IPS DF 6.9 (cell line): Measurements from ENCODE around the gene ADAMTS4.

Source experiments
- DNase-seq: peaks from one replicate; pipeline ENCODE4 v3.0.0-alpha.2; 2013; ENCODE audit warnings: low read depth, low spot score
- H3K27ac ChIP-seq: one replicate; pipeline ENCODE4 v1.5.1; 2013; ENCODE audit warnings: low read length, control low read depth
- H3K27me3 ChIP-seq: 2 replicates; pipeline ENCODE4 v1.6.1; 2013; ENCODE audit warnings: mild to moderate bottlenecking, low read length; ENCODE audit not compliant: control insufficient read depth, insufficient read depth
- H3K36me3 ChIP-seq: 2 replicates; pipeline ENCODE4 v1.6.1; 2013; ENCODE audit warnings: low read length; ENCODE audit not compliant: control insufficient read depth, insufficient read depth
- H3K4me1 ChIP-seq: 2 replicates; pipeline ENCODE4 v1.6.1; 2013; ENCODE audit warnings: low read length; ENCODE audit not compliant: control insufficient read depth, insufficient read depth
- H3K4me3 ChIP-seq: 2 replicates; pipeline ENCODE4 v1.5.1; 2013; ENCODE audit warnings: mild to moderate bottlenecking, low read length
- H3K9me3 ChIP-seq: 2 replicates; pipeline ENCODE4 v1.6.1; 2013; ENCODE audit warnings: low read length, inconsistent platforms; ENCODE audit not compliant: control insufficient read depth, insufficient read depth
- WGBS: extraction: QIAGEN DNeasy Blood & Tissue Kit; methylation state at CpG from one replicate; pipeline ENCODE4 v1.1.7; 2013; ENCODE audit warnings: mixed read lengths, missing lambda C conversion rate; ENCODE audit not compliant: insufficient read length, insufficient coverage; 5-methylcytosine and 5-hydroxymethylcytosine counted together

ADAMTS4 gene

DNA sequence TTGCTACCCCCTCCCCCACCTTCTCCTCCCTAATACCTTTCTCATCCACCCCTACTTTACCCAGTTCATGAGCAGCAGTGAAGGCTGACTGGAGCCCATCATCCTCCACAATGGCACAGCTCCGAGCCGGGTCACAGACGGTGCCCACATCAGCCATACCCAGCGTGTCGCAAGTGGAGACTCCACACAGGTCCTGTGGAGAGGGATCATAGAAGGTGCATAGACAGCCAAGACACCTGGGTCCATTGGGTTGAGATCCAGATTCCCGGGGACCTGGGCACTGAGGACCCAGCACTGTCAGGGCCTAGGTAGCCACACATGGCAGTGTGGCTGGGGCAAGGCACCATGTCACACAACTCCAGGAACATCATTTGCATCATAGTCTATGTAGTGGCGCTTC, 2.7 kb downstream of the ADAMTS4 start:
- Histone ChIP-seq H3K4me3 (no peak overlapping the region), H3K4me1 (peaks cover 19% of the 10 kb centered on the region), H3K9me3 (no peaks in the 10 kb centered on the region), H3K27ac (no peak overlapping the region), H3K27me3 (no peaks in the 10 kb centered on the region), H3K36me3 (peaks cover 21% of the 10 kb centered on the region; the same call in 1 of the 2 replicates)
- no peak for DNase-seq
- WGBS: no CpG with 5 or more reads among the region's 7 CpGs

- H3K9me3 ChIP-seq: no peaks in the 10 kb centered on the region
- no peak overlapping the region for H3K27ac ChIP-seq
- H3K27me3 ChIP-seq: no peaks in the 10 kb centered on the region
- H3K36me3 ChIP-seq: peaks cover 25% of the 10 kb centered on the region; the same call in 1 of the 2 replicates
- no peak overlapping the region for H3K4me3 ChIP-seq
- WGBS: no CpG with 5 or more reads among the region's 4 CpGs
- DNase-seq: no peak
- H3K4me1 ChIP-seq: peaks cover 11% of the 10 kb centered on the region
Observed at GRCh38 chr1:161195171-161195570, 3.7 kb downstream of the ADAMTS4 start.

DNA sequence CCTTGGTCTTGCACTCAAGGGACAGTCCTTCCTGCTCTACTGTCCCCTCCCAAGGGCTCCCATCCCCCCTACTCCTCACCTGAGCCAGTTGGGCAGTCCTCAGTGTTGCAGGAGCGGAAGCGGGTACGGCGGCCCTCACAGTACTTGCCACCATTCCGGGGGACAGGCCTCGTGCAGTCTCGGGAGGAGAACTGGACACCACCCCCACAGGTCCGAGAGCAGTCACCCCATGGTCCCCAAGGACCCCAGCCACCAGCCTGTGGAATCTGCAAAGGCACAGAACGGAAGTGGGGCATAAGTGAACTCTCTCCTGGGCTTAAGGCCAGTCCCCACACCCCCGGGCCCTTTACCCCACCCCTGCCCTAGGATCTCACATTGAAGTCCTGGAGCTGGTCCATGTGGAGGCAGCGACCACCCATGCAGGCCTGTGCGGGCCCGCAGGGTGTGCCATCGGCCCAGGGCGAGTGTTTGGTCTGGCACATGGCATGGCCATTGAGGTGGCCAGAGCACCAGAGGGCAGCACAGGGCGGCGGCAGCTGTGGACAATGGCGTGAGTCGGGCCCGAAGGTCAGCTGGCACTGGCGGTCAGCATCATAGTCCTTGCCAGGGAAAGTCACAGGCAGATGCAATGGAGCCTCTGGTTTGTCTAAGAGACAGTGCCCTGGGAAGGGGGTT, 5.2 kb downstream of the ADAMTS4 start:
- Histone ChIP-seq H3K4me1 (peaks cover 10% of the 10 kb centered on the region), H3K9me3 (no peaks in the 10 kb centered on the region), H3K27me3 (no peaks in the 10 kb centered on the region), H3K36me3 (peaks cover 25% of the 10 kb centered on the region; the same call in 1 of the 2 replicates), H3K27ac (no peak overlapping the region), H3K4me3 (no peak overlapping the region)
- WGBS: no CpG with 5 or more reads among the region's 21 CpGs
- DNase-seq: no peak

DNA sequence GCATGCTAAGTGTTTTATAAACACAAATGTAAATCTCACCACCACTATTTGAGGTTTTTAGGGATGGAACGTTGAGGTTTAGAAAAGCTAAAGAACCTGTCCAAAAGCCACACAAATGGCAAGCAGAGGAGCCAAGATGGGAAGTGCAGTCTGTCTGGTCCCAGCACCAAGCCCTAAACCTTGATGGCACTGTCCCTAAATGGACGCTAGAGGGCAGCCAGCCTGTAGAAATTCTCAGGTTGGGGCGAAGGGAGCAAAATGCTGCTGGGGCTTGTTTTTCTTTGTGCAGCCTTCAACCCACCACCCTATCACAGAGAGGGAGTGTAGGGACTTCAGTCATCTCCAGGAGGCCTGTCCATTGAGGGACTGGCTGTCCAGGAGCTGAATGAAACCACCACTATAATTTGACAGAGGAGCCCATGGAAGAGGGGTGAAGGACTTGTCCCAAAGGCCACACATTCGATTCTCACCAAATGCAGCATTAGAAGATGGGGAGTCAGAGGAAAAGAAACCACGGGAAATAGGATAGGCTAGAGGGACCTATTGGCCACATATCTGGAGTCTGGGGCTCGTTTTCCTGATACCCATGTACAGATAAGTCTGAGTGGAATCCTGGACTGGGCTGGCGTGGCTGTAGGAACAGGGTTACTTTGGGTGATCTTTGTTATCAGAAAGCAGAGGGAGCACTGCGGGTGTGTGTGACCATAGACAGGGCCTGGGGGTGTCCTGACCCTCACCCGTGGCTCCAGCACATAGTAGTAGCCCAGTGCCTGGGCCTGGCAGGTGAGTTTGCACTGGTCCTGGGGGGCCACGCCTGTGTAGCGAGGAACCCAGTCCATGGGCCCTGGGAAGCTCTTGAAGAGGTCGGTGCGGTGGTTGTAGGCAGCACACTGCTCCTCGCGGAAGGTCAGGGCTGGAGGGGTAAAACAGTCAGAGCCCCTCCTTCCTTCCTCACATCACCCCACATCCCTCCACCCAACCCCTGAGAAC, 6.1 kb downstream of the ADAMTS4 start:
- H3K4me3 ChIP-seq: no peak overlapping the region
- no peak overlapping the region for H3K27ac ChIP-seq
- H3K36me3 ChIP-seq: peaks cover 25% of the 10 kb centered on the region; the same call in 1 of the 2 replicates
- H3K9me3 ChIP-seq: no peaks in the 10 kb centered on the region
- H3K27me3 ChIP-seq: no peaks in the 10 kb centered on the region
- DNase-seq: no peak
- WGBS: no CpG with 5 or more reads among the region's 15 CpGs
- H3K4me1 ChIP-seq: peaks cover 8% of the 10 kb centered on the region

DNA sequence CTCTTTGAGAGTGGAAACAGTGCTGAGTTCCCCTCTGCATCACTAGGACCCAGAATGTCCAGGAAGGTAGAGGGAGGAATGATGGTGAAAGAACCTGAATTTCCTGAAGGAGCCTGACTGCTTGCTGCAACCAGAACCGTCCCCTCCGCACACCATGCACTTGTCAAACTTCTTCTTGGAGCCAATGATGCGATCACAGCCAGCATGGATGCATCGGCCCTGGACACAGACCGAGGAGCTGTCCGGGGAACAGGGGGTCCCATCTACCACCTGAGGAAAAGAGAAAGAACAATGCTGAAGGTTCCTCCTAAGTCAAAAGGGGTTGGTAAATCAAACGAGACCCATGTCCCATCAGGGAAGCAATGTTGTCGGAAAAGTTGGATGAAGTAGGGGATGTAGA, 6.9 kb downstream of the ADAMTS4 start:
- no peak overlapping the region for H3K27ac ChIP-seq
- no peak overlapping the region for H3K4me3 ChIP-seq
- peaks cover 25% of the 10 kb centered on the region; the same call in 1 of the 2 replicates for H3K36me3 ChIP-seq
- no peaks in the 10 kb centered on the region for H3K9me3 ChIP-seq
- WGBS: no CpG with 5 or more reads among the region's 8 CpGs
- DNase-seq: no peak
- H3K27me3 ChIP-seq: no peaks in the 10 kb centered on the region
- peaks cover 4% of the 10 kb centered on the region for H3K4me1 ChIP-seq

DNA sequence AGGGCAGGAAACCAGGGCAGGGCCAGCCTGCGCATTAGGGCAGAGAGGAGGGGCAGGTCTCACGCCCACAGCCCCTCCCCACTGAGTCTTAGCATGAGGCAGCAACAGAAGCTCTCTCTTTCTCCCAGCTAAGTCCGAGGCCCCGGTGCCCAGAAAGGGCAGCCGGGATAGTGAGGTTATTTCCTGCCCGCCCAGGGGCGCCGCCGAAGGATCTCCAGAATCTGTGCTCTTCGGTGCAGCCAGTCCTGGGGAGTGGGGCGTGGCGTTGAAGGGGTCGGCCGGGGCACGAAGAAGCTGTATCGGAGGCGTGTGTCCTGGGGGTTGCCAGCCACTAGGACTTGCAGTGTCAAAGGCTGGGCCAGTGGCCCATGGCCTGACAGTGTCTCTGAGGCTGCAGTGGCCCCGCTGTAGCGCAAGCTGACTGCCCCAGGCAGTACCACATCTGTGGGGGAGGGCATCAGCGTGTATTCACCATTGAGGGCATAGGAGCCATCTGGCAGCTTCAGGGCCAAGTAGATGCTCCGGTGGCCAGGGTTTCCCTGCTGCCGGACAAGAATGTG, 7.8 kb downstream of the ADAMTS4 start:
- Histone ChIP-seq H3K4me3 (no peak overlapping the region), H3K9me3 (no peaks in the 10 kb centered on the region), H3K36me3 (peaks cover 25% of the 10 kb centered on the region; the same call in 1 of the 2 replicates), H3K4me1 (no peaks in the 10 kb centered on the region), H3K27me3 (no peaks in the 10 kb centered on the region), H3K27ac (no peak overlapping the region)
- DNase-seq: no peak
- WGBS: no CpG with 5 or more reads among the region's 22 CpGs

DNA sequence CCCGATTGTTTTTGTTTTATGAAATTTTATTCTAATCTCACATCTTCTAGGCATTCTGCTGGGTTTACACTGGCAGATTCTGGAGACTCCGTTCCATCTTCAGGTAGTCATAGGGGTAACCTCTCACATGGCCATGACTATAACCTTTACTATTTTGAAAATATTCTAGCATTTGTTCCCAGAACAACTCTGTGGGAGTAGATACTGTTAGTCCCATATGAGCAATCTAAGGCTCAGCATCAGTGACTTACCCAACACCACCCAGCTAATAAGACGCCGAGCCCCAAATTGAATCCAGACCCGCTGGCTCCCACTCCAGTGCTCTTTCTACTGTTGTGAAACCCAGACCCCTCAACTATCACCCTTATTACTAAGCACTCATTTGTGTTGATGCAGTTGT, 9.8 kb downstream of the ADAMTS4 start:
- H3K27me3 ChIP-seq: no peaks in the 10 kb centered on the region
- H3K36me3 ChIP-seq: peaks cover 21% of the 10 kb centered on the region; the same call in 1 of the 2 replicates
- H3K4me1 ChIP-seq: no peaks in the 10 kb centered on the region
- WGBS: no CpG with 5 or more reads among the region's 5 CpGs
- no peak overlapping the region for H3K27ac ChIP-seq
- no peak for DNase-seq
- no peak overlapping the region for H3K4me3 ChIP-seq
- no peaks in the 10 kb centered on the region for H3K9me3 ChIP-seq

DNA sequence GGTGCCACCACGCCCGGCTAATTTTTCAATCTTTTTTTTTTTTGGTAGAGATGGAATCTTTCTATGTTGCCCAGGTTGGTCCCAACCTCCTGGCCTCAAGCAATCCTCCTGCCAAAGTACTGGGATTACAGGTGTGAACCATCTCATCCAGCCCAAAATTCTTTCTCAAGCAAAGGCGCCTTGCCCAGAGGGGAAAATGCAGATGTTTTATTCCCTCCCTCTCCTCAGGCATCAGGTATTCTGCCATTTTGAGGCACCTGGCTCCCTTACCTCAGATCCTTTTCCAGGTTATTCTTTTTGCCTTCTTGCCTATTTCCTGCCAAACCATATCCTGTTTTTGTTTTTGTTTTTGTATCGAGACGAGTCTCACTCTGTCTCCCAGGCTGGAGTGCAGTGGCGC, 10.5 kb downstream of the ADAMTS4 start:
- WGBS: no CpG with 5 or more reads among the region's 6 CpGs
- no peaks in the 10 kb centered on the region for H3K4me1 ChIP-seq
- H3K27me3 ChIP-seq: no peaks in the 10 kb centered on the region
- H3K36me3 ChIP-seq: peaks cover 16% of the 10 kb centered on the region; the same call in 1 of the 2 replicates
- H3K9me3 ChIP-seq: no peaks in the 10 kb centered on the region
- no peak overlapping the region for H3K4me3 ChIP-seq
- H3K27ac ChIP-seq: no peak overlapping the region
- DNase-seq: no peak

- Histone ChIP-seq H3K27me3 (no peaks in the 10 kb centered on the region), H3K36me3 (peaks cover 14% of the 10 kb centered on the region; the same call in 1 of the 2 replicates), H3K27ac (no peak overlapping the region), H3K4me1 (no peaks in the 10 kb centered on the region), H3K4me3 (no peak overlapping the region), H3K9me3 (no peaks in the 10 kb centered on the region)
- no peak for DNase-seq
- no CpG with 5 or more reads among the region's 3 CpGs for WGBS
Observed at GRCh38 chr1:161187311-161187710, 11.5 kb downstream of the ADAMTS4 start.

GRCh38 chr1:161185732-161186311, 13.0 kb downstream of the ADAMTS4 start:
- Histone ChIP-seq H3K27me3 (no peaks in the 10 kb centered on the region), H3K9me3 (no peaks in the 10 kb centered on the region), H3K27ac (no peak overlapping the region), H3K4me3 (no peak overlapping the region), H3K36me3 (peaks cover under 1% of the 10 kb centered on the region; the same call in 1 of the 2 replicates), H3K4me1 (no peaks in the 10 kb centered on the region)
- no peak for DNase-seq
- WGBS: no CpG with 5 or more reads among the region's 2 CpGs
